ENCODE results near the gene SLC25A26.

Gene SLC25A26

DNA sequence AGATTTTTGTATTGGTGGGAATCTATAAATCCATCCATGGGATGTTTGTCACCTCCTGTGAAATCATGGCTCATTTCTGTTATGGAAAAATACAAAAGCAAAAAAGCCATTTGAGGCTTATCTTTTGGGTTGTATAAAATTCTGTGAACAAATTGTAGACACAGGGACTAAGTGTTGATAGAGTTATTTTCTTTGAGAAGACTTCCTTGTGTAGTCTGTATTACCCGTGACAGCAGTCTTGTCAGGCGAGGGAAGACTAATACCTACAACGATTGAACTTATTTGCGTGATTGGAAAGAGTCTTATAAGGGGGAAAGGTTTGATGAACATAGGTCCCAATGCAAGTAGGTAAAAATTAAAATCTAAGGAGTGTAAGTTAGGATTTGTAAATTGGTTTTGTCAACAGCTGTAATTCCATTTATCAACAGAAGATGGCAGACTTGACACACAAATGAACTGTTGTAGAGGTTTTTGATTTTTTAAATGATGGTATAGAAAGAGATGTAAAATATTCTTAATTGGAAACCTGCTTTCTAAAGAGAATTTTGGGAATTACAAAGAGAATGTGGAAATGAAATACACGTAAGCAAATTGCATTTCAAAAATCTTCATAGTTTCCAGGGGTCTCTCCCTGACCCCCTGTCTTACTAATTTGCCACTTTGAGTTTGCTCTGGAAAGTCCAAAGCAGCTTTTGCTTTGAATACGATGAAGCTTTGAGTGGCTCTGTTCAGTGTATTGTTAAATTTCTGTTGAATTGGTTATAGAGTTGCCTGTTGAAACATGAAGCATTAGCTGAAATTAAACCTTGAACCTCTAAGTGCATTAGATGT, 33.2 kb downstream of the SLC25A26 start:
- Mint-ChIP-seq H3K27ac (no peak overlapping the region), H3K36me3 (ENCODE audit: low read depth) (peaks cover 4% of the 10 kb centered on the region), H3K4me1 (no peaks in the 10 kb centered on the region), H3K4me3 (no peak overlapping the region), H3K9me3 (no peaks in the 10 kb centered on the region), H3K27me3 (ENCODE audit: low read depth, poor library complexity) (no peaks in the 10 kb centered on the region)
- TF ChIP-seq, protein P1, sequence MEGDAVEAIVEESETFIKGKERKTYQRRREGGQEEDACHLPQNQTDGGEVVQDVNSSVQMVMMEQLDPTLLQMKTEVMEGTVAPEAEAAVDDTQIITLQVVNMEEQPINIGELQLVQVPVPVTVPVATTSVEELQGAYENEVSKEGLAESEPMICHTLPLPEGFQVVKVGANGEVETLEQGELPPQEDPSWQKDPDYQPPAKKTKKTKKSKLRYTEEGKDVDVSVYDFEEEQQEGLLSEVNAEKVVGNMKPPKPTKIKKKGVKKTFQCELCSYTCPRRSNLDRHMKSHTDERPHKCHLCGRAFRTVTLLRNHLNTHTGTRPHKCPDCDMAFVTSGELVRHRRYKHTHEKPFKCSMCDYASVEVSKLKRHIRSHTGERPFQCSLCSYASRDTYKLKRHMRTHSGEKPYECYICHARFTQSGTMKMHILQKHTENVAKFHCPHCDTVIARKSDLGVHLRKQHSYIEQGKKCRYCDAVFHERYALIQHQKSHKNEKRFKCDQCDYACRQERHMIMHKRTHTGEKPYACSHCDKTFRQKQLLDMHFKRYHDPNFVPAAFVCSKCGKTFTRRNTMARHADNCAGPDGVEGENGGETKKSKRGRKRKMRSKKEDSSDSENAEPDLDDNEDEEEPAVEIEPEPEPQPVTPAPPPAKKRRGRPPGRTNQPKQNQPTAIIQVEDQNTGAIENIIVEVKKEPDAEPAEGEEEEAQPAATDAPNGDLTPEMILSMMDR (IDR thresholded peaks at IDR 0.05), result peak; percentile 85
- DNase-seq, result no peak

DNA sequence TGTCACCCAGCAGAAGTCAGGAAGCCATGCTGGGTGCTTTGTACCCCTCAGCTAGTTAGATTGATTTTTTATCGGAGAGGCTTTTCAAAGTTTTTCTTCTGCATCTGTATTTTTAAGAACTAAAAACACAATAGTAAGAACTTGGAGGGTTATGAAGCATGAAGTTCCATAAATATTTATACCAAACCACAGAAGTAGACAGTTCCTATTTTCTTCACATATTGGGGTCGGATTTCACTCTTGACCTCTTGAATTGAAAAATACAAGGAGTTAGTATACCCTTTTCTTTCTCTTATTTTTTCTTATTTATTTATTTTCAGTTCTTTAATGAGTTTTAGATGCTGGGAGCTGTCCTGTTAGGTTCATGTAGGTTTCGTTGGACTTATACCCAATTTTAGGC, 35.1 kb downstream of the SLC25A26 start:
- TF ChIP-seq, protein P1 (IDR thresholded peaks at IDR 0.05), result no peak
- H3K36me3 Mint-ChIP-seq (ENCODE audit: low read depth), result peaks cover 4% of the 10 kb centered on the region
- H3K9me3 Mint-ChIP-seq, result no peaks in the 10 kb centered on the region
- no peak for DNase-seq
- no peaks in the 10 kb centered on the region for H3K27me3 Mint-ChIP-seq (ENCODE audit: low read depth, poor library complexity)
- H3K27ac Mint-ChIP-seq, result no peak overlapping the region
- no peaks in the 10 kb centered on the region for H3K4me1 Mint-ChIP-seq
- no peak overlapping the region for H3K4me3 Mint-ChIP-seq

DNA sequence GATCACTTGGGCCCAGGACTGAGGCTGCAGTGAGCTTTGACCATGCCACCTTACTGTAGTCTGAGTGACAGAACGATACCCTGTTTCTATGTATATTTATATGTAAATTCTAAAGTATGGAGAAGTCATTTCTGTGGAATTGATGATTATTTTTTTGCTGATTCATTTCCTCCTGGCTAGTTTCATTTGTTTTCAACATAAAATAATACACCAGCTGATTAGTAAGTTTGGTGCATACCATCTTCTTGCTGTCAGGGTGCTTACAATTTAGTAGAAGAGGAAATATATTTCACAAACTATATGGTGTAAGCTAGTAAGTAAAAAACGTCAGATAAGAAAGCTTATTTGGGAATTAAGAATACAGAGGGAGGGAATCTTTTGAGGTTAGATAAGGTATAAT, 36.0 kb downstream of the SLC25A26 start:
- Mint-ChIP-seq H3K9me3 (no peaks in the 10 kb centered on the region), H3K27ac (no peak overlapping the region), H3K4me3 (no peak overlapping the region), H3K36me3 (ENCODE audit: low read depth) (peaks cover 4% of the 10 kb centered on the region), H3K4me1 (no peaks in the 10 kb centered on the region), H3K27me3 (ENCODE audit: low read depth, poor library complexity) (no peaks in the 10 kb centered on the region)
- DNase-seq, result no peak
- TF ChIP-seq, protein P1 (IDR thresholded peaks at IDR 0.05), result no peak

DNA sequence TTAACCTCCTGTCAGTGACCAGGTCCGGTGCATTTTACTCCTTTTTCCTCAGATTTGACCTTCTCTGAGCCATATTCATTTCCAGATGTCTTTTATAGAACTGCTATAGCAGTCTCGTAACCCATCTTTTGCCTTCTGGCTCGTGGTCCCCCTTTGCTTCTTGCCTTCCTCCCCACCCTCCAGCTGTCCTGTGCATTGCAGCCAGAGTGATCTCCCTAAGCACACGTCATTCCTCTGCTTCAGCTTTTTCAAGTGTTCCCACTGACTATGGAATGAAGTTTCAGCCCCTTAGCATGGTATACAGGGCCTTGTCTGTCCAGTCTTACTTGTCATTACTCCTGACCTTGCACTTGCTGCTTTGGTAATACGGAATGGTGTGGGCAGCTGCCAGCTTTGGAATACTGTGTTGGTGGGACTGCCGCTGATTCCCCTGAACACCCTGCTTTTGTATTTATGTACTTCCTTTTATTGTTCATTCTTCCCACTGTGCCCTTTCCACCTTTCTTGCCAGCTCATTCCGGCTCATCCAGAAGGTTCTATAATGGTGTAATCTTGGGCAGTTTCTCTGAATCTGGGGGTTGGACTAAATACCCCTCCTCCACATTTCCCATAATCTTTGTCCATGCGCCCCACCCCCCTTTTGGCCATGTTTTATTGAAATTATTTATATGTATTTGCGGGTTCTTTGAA, 38.9 kb downstream of the SLC25A26 start:
- H3K27ac Mint-ChIP-seq, result peak overlapping the region; percentile 2
- peaks cover 11% of the 10 kb centered on the region for H3K36me3 Mint-ChIP-seq (ENCODE audit: low read depth)
- no peaks in the 10 kb centered on the region for H3K27me3 Mint-ChIP-seq (ENCODE audit: low read depth, poor library complexity)
- no peak for DNase-seq
- no peak overlapping the region for H3K4me3 Mint-ChIP-seq
- no peaks in the 10 kb centered on the region for H3K4me1 Mint-ChIP-seq
- TF ChIP-seq, protein P1 (IDR thresholded peaks at IDR 0.05), result no peak
- peaks cover 3% of the 10 kb centered on the region for H3K9me3 Mint-ChIP-seq

DNA sequence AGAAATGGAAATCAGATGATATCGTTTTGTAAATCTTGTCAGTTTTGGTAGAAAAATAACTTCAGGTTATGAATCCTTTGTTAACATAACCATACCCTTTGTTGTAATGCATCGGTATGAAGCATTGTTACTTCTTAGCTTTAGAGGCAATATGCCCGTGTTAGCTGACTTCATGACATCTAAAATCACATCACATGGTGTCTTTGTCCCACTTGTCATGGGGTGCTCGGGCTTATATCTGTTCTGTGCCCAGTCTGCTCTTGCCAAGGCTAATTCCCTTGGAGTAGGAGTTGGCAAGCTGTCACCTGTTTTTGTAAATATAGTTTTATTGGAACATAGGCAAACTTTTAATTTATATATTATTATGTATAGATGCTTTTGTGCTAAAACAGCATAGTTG, 39.6 kb downstream of the SLC25A26 start:
- Mint-ChIP-seq H3K36me3 (ENCODE audit: low read depth) (peaks cover 13% of the 10 kb centered on the region), H3K9me3 (peaks cover 3% of the 10 kb centered on the region), H3K27me3 (ENCODE audit: low read depth, poor library complexity) (no peaks in the 10 kb centered on the region), H3K4me1 (no peaks in the 10 kb centered on the region), H3K27ac (no peak overlapping the region), H3K4me3 (no peak overlapping the region)
- no peak for DNase-seq
- TF ChIP-seq, protein P1 (IDR thresholded peaks at IDR 0.05), result no peak
